Fibroblast of mammary gland (primary cell): Measurements from ENCODE around the gene SYNJ2.
"Not testable (repeated sequence)": the region's sequence is repeated elsewhere in the genome, so short reads cannot be mapped to it uniquely, and the experiment has no call there.

ENCODE experiments used
- DNase-seq: peaks from one replicate; pipeline ENCODE4 v3.0.0-alpha.2; 2010; ENCODE audit warnings: low read depth
- H3K4me3 ChIP-seq: 2 replicates; pipeline ENCODE4 v1.5.1; 2011; ENCODE audit warnings: low read depth, mild to moderate bottlenecking, low read length, moderate library complexity; ENCODE audit not compliant: control insufficient read depth
- CTCF ChIP-seq: conservative IDR thresholded peaks from 2 replicates; pipeline ENCODE4 v1.5.1; 2011; ENCODE audit warnings: low read depth, low read length, inconsistent platforms; ENCODE audit not compliant: control insufficient read depth, insufficient read depth

The SYNJ2 gene

GRCh38 chr6:157981395-157982101, at the start of gene SYNJ2:
TSS of gene SYNJ2 (plus strand) at chr6:157981863. CDS start at chr6:157981962, 99 bp downstream.
- peak; percentile 26 for TF ChIP-seq CTCF
- peak within 1 kb of the TSS; percentile 64 for H3K4me3 ChIP-seq
- DNase-seq: peak; percentile 51

DNA sequence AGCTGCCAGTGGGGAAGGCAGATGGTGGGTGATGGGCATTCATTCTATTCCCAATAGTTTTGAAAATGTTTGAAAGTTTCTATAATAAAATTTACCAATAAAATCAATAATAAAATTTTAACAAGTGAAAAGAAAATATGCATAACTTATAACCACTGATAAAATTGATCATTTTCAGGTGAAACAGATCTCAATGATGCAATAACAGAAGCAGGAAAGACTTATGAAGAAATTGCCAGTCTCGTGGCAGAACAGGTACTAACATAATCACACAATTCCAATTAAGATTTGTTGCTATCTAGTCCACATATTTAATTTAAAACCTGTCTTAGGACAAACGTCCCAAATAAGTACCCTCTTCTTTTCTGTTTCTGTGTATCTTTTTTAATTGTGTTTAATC, 45.9 kb upstream of the SYNJ2 start:
- no peak for DNase-seq
- no peak overlapping the region for H3K4me3 ChIP-seq
- no peak for TF ChIP-seq CTCF

- DNase-seq: no peak
- H3K4me3 ChIP-seq: no peak overlapping the region
- TF ChIP-seq CTCF: no peak
Measured at GRCh38 chr6:157937318-157937717, 44.3 kb upstream of the SYNJ2 start.

GRCh38 chr6:157937916-157938315, 43.7 kb upstream of the SYNJ2 start:
- H3K4me3 ChIP-seq: no peak overlapping the region
- TF ChIP-seq CTCF: no peak
- DNase-seq: no peak

DNA sequence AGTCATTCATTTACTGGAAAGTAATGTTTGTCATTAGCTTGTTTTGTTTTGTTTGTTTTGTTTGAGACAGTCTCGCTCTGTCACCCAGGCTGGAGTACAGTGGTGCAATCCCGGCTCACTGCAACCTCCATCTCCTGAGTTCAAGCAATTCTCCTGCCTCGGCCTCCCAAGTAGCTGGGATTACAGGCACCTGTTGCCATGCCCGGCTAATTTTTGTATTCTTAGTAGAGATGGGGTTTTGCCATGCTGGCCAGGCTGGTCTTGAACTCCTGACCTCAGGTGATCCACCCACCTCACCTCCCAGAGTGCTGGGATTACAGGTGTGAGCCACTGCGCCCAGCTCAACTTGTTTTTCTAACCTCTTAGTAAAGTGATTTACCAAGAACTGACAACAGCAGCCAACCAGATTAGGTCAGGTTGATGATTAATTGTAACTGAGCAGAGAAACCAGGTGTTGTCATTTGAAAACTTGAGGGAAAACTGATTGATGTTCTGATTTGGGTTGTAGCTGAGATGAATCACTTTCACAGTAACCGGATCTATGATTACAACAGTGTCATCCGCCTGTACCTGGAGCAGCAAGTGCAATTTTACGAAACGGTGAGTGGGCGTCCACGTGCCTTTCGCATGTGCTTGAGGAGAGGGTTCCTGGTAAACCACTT, 41.2 kb upstream of the SYNJ2 start:
- H3K4me3 ChIP-seq, DNase-seq: not testable (repeated sequence)

DNA sequence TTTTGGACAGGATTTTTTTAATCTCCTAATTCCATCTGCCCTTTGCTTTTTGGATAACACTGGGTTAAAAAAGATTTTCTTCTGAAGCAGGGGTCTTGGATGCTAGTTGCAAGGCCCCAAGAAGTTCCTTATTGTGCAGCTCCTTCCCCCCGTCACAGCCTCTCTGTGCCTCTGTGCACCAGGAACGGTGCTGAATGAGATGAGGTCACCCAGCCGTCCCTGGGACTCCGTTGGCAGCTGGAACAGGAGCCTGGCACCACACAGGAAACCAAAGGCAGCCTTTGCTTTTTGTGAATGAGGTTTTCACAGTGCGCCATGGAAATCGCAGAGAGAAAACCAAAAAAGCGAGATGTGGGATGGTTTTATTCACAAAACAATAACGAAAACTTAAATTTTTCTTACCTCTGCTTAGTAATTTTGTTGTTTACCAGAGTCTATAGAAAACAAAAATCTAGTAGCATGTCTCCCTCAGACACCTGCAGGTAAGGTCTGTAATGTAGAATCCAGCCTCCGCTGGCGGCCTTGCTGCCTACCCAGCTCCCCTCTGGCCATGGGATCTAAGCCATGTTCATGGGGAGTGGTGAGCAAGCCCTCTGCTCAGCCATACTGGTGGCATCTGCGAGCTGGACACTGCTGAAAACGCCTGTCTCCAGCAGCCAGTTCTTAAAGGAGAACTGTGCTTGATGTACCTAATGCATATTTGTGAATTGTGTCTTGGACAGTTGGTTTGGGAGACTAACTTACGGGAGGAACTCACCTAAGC, 40.4 kb upstream of the SYNJ2 start:
- no peak for TF ChIP-seq CTCF
- no peak overlapping the region for H3K4me3 ChIP-seq
- DNase-seq: no peak

- DNase-seq: no peak
- no peak for TF ChIP-seq CTCF
- no peak overlapping the region for H3K4me3 ChIP-seq
Measured at GRCh38 chr6:157942351-157942750, 39.3 kb upstream of the SYNJ2 start.
